ENCODE results near the gene THRB. TPM values are rescaled to one million over a fixed set of nuclear protein-coding genes. Genes with fewer than 3 reads are reported as not detected.

Gene THRB
- polyA plus RNA-seq, 1 of the 3 experiments (the other 2 are of a cell fraction): 0.02 TPM

DNA sequence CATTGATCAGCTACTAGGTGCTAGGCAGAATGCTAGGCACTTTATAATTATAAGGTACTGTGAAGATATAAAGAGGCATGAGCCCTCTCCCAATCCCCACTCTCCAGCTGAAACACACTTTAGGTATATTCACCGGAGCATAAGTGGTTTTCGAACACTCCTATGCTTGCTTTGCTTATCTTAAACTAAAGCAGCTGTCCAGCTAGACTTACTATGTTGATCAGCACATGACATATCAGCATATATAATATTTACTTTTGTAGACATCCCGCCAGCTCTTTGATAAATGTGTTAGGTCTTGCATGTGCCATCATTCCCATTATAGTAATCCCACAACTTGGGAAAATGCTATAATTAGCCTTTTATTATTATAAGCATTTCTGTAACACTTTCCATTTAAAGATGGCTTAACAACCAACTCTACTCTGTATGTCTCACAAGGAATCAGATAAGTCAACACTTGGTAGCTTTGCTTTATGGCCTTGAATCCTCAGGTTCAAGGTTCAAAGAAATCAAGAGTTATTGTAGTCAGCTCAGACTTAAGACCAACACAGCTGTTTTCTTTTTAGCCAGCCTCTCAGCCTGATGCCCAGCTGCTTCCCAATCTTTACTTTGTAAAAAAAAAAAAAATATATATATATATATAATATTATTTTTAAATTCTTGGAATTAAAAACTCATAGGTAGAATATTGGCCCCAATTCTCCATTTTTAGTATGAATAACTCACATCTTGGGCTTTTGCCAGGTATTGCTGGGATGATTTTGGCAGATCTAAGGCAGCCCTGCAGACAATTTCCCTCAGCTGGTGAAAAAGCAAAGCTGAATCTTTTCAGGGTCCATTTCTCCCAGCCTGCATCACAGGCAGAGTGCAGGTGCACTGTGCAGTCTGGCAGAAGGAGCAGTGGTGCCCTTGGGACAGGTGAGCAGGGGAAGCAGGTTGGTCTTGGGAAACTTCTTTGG lies 104.2 kb downstream of the THRB start:
- Histone ChIP-seq H3K79me2 (ENCODE audit: insufficient read depth) (no peaks in the 10 kb centered on the region), H3K9ac (no peak overlapping the region), H3K4me1 (ENCODE audit: control insufficient read depth in 1 of 2, insufficient read depth in 2 of 2, low read depth in 1 of 2, low read length in 1 of 2) (no peaks in the 10 kb centered on the region; a peak in 1 of 4 replicates), H4K20me1 (ENCODE audit: insufficient read depth) (no peaks in the 10 kb centered on the region), H3F3A (replicated peaks; ENCODE audit: insufficient read depth) (no peaks in the 10 kb centered on the region), H3K4me3 (ENCODE audit: low read depth in 2 of 2, low read length in 1 of 2) (no peak overlapping the region), H3K27ac (ENCODE audit: low read depth in 2 of 2, low read length in 1 of 2) (no peak overlapping the region), H3K4me2 (no peak overlapping the region), H3K27me3 (ENCODE audit: insufficient read depth) (no peaks in the 10 kb centered on the region), H2AFZ (ENCODE audit: low read depth) (no peak overlapping the region), H3K36me3 (replicated peaks in 1 of 2; ENCODE audit: control insufficient read depth in 1 of 2, insufficient read depth in 2 of 2, low read length in 1 of 2) (no peaks in the 10 kb centered on the region), H3K9me3 (no peaks in the 10 kb centered on the region), H3K9me2 (no peaks in the 10 kb centered on the region)
- TF ChIP-seq SIN3A (IDR thresholded peaks at IDR 0.05; ENCODE audit: borderline replicate concordance, low read depth, low read length): no peak
- TF ChIP-seq, protein P1, sequence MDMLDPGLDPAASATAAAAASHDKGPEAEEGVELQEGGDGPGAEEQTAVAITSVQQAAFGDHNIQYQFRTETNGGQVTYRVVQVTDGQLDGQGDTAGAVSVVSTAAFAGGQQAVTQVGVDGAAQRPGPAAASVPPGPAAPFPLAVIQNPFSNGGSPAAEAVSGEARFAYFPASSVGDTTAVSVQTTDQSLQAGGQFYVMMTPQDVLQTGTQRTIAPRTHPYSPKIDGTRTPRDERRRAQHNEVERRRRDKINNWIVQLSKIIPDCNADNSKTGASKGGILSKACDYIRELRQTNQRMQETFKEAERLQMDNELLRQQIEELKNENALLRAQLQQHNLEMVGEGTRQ (IDR thresholded peaks at IDR 0.05; ENCODE audit: borderline replicate concordance, low read depth, low read length): no peak
- no peak for TF ChIP-seq GABPA (IDR thresholded peaks at IDR 0.05; ENCODE audit: low read depth)
- no peak for TF ChIP-seq TEAD4 (IDR thresholded peaks at IDR 0.05; ENCODE audit: borderline replicate concordance, insufficient read depth)
- TF ChIP-seq, protein P2, sequence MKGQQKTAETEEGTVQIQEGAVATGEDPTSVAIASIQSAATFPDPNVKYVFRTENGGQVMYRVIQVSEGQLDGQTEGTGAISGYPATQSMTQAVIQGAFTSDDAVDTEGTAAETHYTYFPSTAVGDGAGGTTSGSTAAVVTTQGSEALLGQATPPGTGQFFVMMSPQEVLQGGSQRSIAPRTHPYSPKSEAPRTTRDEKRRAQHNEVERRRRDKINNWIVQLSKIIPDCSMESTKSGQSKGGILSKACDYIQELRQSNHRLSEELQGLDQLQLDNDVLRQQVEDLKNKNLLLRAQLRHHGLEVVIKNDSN (IDR thresholded peaks at IDR 0.05; ENCODE audit: borderline replicate concordance, low read depth): no peak
- no peak for TF ChIP-seq NRF1 (IDR thresholded peaks at IDR 0.05; ENCODE audit: low read depth, low read length)
- no peak for TF ChIP-seq TCF12 (IDR thresholded peaks at IDR 0.05)
- no peak for TF ChIP-seq CHD2 (IDR thresholded peaks at IDR 0.05; ENCODE audit: low read length, partially characterized antibody)
- TF ChIP-seq ELF1 (IDR thresholded peaks at IDR 0.05): no peak
- TF ChIP-seq FOXJ3 (CRISPR knock-in tag; IDR thresholded peaks at IDR 0.05): no peak
- TF ChIP-seq, protein P3, sequence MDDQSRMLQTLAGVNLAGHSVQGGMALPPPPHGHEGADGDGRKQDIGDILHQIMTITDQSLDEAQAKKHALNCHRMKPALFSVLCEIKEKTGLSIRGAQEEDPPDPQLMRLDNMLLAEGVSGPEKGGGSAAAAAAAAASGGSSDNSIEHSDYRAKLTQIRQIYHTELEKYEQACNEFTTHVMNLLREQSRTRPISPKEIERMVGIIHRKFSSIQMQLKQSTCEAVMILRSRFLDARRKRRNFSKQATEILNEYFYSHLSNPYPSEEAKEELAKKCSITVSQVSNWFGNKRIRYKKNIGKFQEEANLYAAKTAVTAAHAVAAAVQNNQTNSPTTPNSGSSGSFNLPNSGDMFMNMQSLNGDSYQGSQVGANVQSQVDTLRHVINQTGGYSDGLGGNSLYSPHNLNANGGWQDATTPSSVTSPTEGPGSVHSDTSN (IDR thresholded peaks at IDR 0.05): no peak
- no peak for TF ChIP-seq RCOR1 (IDR thresholded peaks at IDR 0.05; ENCODE audit: low read length)
- TF ChIP-seq, protein P4, sequence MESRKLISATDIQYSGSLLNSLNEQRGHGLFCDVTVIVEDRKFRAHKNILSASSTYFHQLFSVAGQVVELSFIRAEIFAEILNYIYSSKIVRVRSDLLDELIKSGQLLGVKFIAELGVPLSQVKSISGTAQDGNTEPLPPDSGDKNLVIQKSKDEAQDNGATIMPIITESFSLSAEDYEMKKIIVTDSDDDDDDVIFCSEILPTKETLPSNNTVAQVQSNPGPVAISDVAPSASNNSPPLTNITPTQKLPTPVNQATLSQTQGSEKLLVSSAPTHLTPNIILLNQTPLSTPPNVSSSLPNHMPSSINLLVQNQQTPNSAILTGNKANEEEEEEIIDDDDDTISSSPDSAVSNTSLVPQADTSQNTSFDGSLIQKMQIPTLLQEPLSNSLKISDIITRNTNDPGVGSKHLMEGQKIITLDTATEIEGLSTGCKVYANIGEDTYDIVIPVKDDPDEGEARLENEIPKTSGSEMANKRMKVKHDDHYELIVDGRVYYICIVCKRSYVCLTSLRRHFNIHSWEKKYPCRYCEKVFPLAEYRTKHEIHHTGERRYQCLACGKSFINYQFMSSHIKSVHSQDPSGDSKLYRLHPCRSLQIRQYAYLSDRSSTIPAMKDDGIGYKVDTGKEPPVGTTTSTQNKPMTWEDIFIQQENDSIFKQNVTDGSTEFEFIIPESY (IDR thresholded peaks at IDR 0.05; ENCODE audit: borderline replicate concordance, low read depth): no peak
- no peak for TF ChIP-seq GATA2 (CRISPR knock-in tag; IDR thresholded peaks at IDR 0.05)
- TF ChIP-seq, protein P5, sequence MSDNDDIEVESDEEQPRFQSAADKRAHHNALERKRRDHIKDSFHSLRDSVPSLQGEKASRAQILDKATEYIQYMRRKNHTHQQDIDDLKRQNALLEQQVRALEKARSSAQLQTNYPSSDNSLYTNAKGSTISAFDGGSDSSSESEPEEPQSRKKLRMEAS (IDR thresholded peaks at IDR 0.05; ENCODE audit: low read depth): no peak
- no peak for TF ChIP-seq EP300 (IDR thresholded peaks at IDR 0.05; ENCODE audit: borderline replicate concordance in 1 of 2, low read depth in 1 of 2, low read length in 1 of 2)
- ChIA-PET CTCF (no interaction called here), POLR2A (interaction anchor here (0.6 kb wide), 1 partner anchor 259 kb away, joined by 3 read pairs; no protein-coding TSS in a partner anchor)
- WGBS (ENCODE audit: low lambda C conversion rate): 78% methylated on average over 3 of the region's 3 CpGs
- DNase-seq: no peak
